PFSK-1 (cell line): ENCODE measurements around the gene COQ8A.

Source experiments
- FOXP2 ChIP-seq: optimal IDR thresholded peaks from 2 replicates; pipeline ENCODE3; 2011; ENCODE audit warnings: borderline replicate concordance, control low read depth, inconsistent platforms; ENCODE audit not compliant: insufficient read depth; ENCODE audit errors: extremely low read length, extremely low read depth
- POLR2AphosphoS5 ChIP-seq: IDR thresholded peaks from 2 replicates; pipeline ENCODE4 v1.6.1; 2012; ENCODE audit warnings: low read depth, mild to moderate bottlenecking, control low read depth, low read length, moderate library complexity
- SIN3A ChIP-seq: IDR thresholded peaks from 2 replicates; pipeline ENCODE4 v1.6.1; 2012; ENCODE audit warnings: mild to moderate bottlenecking, low read length, moderate library complexity, borderline replicate concordance; ENCODE audit not compliant: insufficient read depth
- TAF1 ChIP-seq: IDR thresholded peaks from 2 replicates; pipeline ENCODE4 v1.6.1; 2012; ENCODE audit warnings: low read length, control low read depth, borderline replicate concordance; ENCODE audit not compliant: insufficient read depth
- TF ChIP-seq, protein P1 (sequence below), 2 experiments: IDR thresholded peaks; 2 replicates each; pipeline versions ENCODE4 v1.6.1 to v1.8.0; 2011 to 2012; ENCODE audit warnings: low read depth in 2 of 2, low read length in 2 of 2, control low read depth in 1 of 2, inconsistent platforms in 1 of 2, mild to moderate bottlenecking in 1 of 2, moderate library complexity in 1 of 2; ENCODE audit not compliant: insufficient read depth in 1 of 2

The COQ8A gene

DNA sequence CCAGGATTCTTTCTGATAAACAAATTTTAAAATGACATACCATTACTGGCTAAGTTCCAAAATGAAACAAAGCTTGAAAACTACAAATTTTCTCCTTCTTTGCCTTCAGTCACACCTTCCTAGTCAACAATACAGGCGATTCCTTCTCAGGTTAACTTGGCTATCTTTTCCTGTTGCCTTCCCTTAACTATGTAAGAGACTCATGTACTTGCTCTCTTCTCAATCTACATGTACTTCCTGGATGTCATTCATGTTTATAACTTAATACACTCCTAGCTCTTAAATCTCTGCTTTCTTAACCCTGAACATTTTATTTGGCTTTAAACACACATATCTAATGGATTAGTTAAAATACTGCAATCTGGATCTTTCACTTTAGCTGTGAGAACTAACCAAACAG lies 97.0 kb downstream of the COQ8A start:
- no peak for TF ChIP-seq TAF1
- TF ChIP-seq, protein P1, sequence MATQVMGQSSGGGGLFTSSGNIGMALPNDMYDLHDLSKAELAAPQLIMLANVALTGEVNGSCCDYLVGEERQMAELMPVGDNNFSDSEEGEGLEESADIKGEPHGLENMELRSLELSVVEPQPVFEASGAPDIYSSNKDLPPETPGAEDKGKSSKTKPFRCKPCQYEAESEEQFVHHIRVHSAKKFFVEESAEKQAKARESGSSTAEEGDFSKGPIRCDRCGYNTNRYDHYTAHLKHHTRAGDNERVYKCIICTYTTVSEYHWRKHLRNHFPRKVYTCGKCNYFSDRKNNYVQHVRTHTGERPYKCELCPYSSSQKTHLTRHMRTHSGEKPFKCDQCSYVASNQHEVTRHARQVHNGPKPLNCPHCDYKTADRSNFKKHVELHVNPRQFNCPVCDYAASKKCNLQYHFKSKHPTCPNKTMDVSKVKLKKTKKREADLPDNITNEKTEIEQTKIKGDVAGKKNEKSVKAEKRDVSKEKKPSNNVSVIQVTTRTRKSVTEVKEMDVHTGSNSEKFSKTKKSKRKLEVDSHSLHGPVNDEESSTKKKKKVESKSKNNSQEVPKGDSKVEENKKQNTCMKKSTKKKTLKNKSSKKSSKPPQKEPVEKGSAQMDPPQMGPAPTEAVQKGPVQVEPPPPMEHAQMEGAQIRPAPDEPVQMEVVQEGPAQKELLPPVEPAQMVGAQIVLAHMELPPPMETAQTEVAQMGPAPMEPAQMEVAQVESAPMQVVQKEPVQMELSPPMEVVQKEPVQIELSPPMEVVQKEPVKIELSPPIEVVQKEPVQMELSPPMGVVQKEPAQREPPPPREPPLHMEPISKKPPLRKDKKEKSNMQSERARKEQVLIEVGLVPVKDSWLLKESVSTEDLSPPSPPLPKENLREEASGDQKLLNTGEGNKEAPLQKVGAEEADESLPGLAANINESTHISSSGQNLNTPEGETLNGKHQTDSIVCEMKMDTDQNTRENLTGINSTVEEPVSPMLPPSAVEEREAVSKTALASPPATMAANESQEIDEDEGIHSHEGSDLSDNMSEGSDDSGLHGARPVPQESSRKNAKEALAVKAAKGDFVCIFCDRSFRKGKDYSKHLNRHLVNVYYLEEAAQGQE (IDR thresholded peaks at IDR 0.05; ENCODE audit: insufficient read depth in 1 of 2, low read depth in 2 of 2, low read length in 2 of 2), result no peak
- TF ChIP-seq POLR2AphosphoS5, result no peak
- no peak for TF ChIP-seq SIN3A
- TF ChIP-seq FOXP2, result no peak
